ENCODE data around the gene GUCY2F.

GRCh38 chrX:109344101-109344500 is 137.8 kb downstream of the GUCY2F start:
- TF ChIP-seq CTCF (IDR thresholded peaks at IDR 0.05) (no peak), POLR2A (IDR thresholded peaks at IDR 0.05) (no peak)
